Measurements from ENCODE around the gene RUBCNL.

- TF ChIP-seq EP300 (IDR thresholded peaks at IDR 0.05; ENCODE audit: borderline replicate concordance in 1 of 2, low read depth in 2 of 2, low read length in 2 of 2), result no peak
- no peak for TF ChIP-seq TBP (IDR thresholded peaks at IDR 0.05; ENCODE audit: low read depth, low read length)
Measured at GRCh38 chr13:46355901-46356590, 31.0 kb downstream of the RUBCNL start.

Measured in H1 (cell line).